ENCODE measurements around the gene ZKSCAN8.

Gene ZKSCAN8

DNA sequence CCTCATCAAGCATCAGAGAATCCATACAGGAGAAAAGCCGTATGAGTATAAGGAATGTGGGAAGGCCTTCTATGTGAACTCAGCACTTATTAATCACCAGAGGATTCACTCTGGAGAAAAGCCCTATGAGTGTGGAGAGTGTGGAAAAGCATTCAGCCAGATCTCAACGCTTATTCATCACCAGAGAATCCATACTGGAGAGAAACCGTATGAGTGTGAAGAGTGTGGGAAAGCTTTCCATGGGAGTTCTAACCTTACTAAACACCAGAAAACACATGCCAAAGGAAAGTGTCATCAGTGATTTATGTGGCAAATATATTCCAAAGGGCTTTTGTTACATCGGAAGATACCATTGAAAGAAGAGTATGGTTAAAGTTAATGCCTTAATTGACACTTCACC, 25.4 kb downstream of the ZKSCAN8 start:
- Histone ChIP-seq H3K9me3 (ENCODE audit: insufficient read depth, low read length) (no peaks in the 10 kb centered on the region), H2AFZ (ENCODE audit: low read depth, low read length, severe bottlenecking) (no peak overlapping the region), H3K27me3 (ENCODE audit: low read length) (no peaks in the 10 kb centered on the region), H3K4me3 (ENCODE audit: insufficient read depth, low read length, poor library complexity, severe bottlenecking) (no peak overlapping the region), H3K9ac (ENCODE audit: low read length) (no peak overlapping the region), H3K36me3 (ENCODE audit: low read length) (no peaks in the 10 kb centered on the region), H3K9me2 (replicated peaks; ENCODE audit: insufficient read depth, low read length) (no peaks in the 10 kb centered on the region), H3K4me2 (ENCODE audit: low read depth, low read length, poor library complexity, severe bottlenecking) (no peak overlapping the region), H3K79me2 (ENCODE audit: insufficient read depth, low read length) (no peaks in the 10 kb centered on the region), H3K27ac (ENCODE audit: low read depth, low read length) (no peak overlapping the region), H3F3A (ENCODE audit: insufficient read depth) (0 out of 2 replicates have a peak, but pooled peaks cover 4% of the 10 kb centered on the region), H4K20me1 (ENCODE audit: low read depth, low read length) (no peaks in the 10 kb centered on the region)
- no peak for TF ChIP-seq EZH2phosphoT487 (conservative IDR thresholded peaks at IDR 0.05; ENCODE audit: low read length)
- TF ChIP-seq, protein P1, sequence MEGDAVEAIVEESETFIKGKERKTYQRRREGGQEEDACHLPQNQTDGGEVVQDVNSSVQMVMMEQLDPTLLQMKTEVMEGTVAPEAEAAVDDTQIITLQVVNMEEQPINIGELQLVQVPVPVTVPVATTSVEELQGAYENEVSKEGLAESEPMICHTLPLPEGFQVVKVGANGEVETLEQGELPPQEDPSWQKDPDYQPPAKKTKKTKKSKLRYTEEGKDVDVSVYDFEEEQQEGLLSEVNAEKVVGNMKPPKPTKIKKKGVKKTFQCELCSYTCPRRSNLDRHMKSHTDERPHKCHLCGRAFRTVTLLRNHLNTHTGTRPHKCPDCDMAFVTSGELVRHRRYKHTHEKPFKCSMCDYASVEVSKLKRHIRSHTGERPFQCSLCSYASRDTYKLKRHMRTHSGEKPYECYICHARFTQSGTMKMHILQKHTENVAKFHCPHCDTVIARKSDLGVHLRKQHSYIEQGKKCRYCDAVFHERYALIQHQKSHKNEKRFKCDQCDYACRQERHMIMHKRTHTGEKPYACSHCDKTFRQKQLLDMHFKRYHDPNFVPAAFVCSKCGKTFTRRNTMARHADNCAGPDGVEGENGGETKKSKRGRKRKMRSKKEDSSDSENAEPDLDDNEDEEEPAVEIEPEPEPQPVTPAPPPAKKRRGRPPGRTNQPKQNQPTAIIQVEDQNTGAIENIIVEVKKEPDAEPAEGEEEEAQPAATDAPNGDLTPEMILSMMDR (IDR thresholded peaks at IDR 0.05; ENCODE audit: insufficient read depth, low read length, poor library complexity, severe bottlenecking) = no peak

DNA sequence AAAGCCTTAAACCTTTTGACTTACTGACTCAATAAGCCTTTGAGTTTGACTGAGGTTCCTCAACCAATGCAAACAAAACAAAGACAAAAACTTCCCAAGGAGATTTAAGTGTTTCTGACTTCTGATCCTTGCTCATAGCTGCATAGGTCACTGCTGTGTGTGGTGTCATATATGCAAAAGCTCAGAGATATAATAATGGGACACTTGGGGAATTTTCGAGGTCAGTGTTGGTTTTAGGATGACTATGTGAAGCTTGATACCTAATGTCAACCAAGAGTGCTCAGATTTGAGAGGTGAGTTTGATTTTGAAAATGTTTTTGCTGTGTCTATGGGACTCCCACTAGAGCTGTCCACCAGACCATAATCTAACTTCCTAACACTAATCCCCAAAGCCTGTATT, 26.2 kb downstream of the ZKSCAN8 start:
- Histone ChIP-seq H3K4me3 (ENCODE audit: insufficient read depth, low read length, poor library complexity, severe bottlenecking) (no peak overlapping the region), H3K9ac (ENCODE audit: low read length) (no peak overlapping the region), H3K36me3 (ENCODE audit: low read length) (no peaks in the 10 kb centered on the region), H4K20me1 (ENCODE audit: low read depth, low read length) (no peaks in the 10 kb centered on the region), H3K9me3 (ENCODE audit: insufficient read depth, low read length) (no peaks in the 10 kb centered on the region), H3K79me2 (ENCODE audit: insufficient read depth, low read length) (no peaks in the 10 kb centered on the region), H3K27me3 (ENCODE audit: low read length) (no peaks in the 10 kb centered on the region), H3K9me2 (replicated peaks; ENCODE audit: insufficient read depth, low read length) (no peaks in the 10 kb centered on the region), H3F3A (ENCODE audit: insufficient read depth) (no peaks in the 10 kb centered on the region), H3K4me2 (ENCODE audit: low read depth, low read length, poor library complexity, severe bottlenecking) (no peak overlapping the region), H2AFZ (ENCODE audit: low read depth, low read length, severe bottlenecking) (no peak overlapping the region), H3K27ac (ENCODE audit: low read depth, low read length) (no peak overlapping the region)
- TF ChIP-seq, protein P1 (IDR thresholded peaks at IDR 0.05; ENCODE audit: insufficient read depth, low read length, poor library complexity, severe bottlenecking) = no peak
- TF ChIP-seq EZH2phosphoT487 (conservative IDR thresholded peaks at IDR 0.05; ENCODE audit: low read length) = no peak

DNA sequence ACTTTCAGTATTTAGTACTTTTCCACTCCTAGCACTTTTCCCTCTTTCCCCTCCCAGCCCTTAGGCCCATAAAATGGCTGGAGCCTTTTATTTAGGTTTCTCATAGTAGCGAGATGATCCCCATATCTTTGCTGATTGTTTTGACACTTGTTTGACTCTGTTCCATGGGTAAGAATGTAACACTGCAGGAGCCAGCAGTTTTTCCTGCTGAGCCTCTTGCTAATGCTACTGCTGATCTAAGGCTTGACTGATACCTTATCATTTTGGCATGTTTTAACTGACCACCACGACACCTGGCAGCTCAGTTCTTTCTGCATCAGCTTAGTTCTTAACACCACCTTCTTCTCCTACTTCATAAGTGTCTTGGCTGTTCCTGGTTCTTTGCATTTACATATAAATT, 29.6 kb downstream of the ZKSCAN8 start:
- no peaks in the 10 kb centered on the region for H3F3A ChIP-seq (ENCODE audit: insufficient read depth)
- no peak overlapping the region for H3K4me3 ChIP-seq (ENCODE audit: insufficient read depth, low read length, poor library complexity, severe bottlenecking)
- no peaks in the 10 kb centered on the region for H3K9me3 ChIP-seq (ENCODE audit: insufficient read depth, low read length)
- no peak overlapping the region for H3K4me2 ChIP-seq (ENCODE audit: low read depth, low read length, poor library complexity, severe bottlenecking)
- no peak overlapping the region for H3K9ac ChIP-seq (ENCODE audit: low read length)
- no peaks in the 10 kb centered on the region for H4K20me1 ChIP-seq (ENCODE audit: low read depth, low read length)
- no peaks in the 10 kb centered on the region for H3K9me2 ChIP-seq (replicated peaks; ENCODE audit: insufficient read depth, low read length)
- H3K27me3 ChIP-seq (ENCODE audit: low read length) = no peaks in the 10 kb centered on the region
- no peak overlapping the region for H3K27ac ChIP-seq (ENCODE audit: low read depth, low read length)
- H3K36me3 ChIP-seq (ENCODE audit: low read length) = no peaks in the 10 kb centered on the region
- H3K79me2 ChIP-seq (ENCODE audit: insufficient read depth, low read length) = no peaks in the 10 kb centered on the region
- no peak overlapping the region for H2AFZ ChIP-seq (ENCODE audit: low read depth, low read length, severe bottlenecking)
- TF ChIP-seq, protein P1 (IDR thresholded peaks at IDR 0.05; ENCODE audit: insufficient read depth, low read length, poor library complexity, severe bottlenecking) = no peak
- TF ChIP-seq EZH2phosphoT487 (conservative IDR thresholded peaks at IDR 0.05; ENCODE audit: low read length) = no peak
